Stimulated activated CD4-positive, alpha-beta T cell treated with anti-CD3 and anti-CD28 coated beads, Interleukin-12 subunit alpha, Interleukin-12 subunit beta, amount 100 ng/mL, for 4 hours (primary cell): ENCODE measurements around the gene TOPBP1.
"Not testable (repeated sequence)": the region's sequence is repeated elsewhere in the genome, so short reads cannot be mapped to it uniquely, and the experiment has no call there.

ENCODE experiments used
- DNase-seq: peaks from one replicate; pipeline ENCODE4 v3.0.0-alpha.2; 2020

TOPBP1 gene

GRCh38 chr3:133661454-133662277 lies at the start of gene TOPBP1:
Gene TOPBP1 (minus strand): TSS chr3:133661941. CDS start chr3:133661127, 814 bp downstream.
- DNase-seq: peak; percentile 84

GRCh38 chr3:133711013-133711412 lies 49.3 kb upstream of the TOPBP1 start:
- no peak for DNase-seq

- DNase-seq: no peak
Observed at GRCh38 chr3:133709139-133709750, 47.5 kb upstream of the TOPBP1 start.

- no peak for DNase-seq
Observed at GRCh38 chr3:133706033-133706432, 44.3 kb upstream of the TOPBP1 start.

GRCh38 chr3:133703915-133704314 lies 42.2 kb upstream of the TOPBP1 start:
- DNase-seq: no peak

GRCh38 chr3:133701435-133702358 lies 40.0 kb upstream of the TOPBP1 start:
- no peak for DNase-seq

GRCh38 chr3:133700351-133700750 lies 38.6 kb upstream of the TOPBP1 start:
- DNase-seq: no peak

- DNase-seq: no peak
Observed at GRCh38 chr3:133699903-133700302, 38.2 kb upstream of the TOPBP1 start.

- DNase-seq: no peak
Observed at GRCh38 chr3:133699467-133699866, 37.7 kb upstream of the TOPBP1 start.

GRCh38 chr3:133697960-133698359 lies 36.2 kb upstream of the TOPBP1 start:
- DNase-seq: no peak

- no peak for DNase-seq
Observed at GRCh38 chr3:133695560-133696171, 33.9 kb upstream of the TOPBP1 start.

GRCh38 chr3:133694288-133695268 lies 32.8 kb upstream of the TOPBP1 start:
- no peak for DNase-seq

GRCh38 chr3:133693821-133694220 lies 32.1 kb upstream of the TOPBP1 start:
- no peak for DNase-seq

- DNase-seq: no peak
Observed at GRCh38 chr3:133692759-133693158, 31.0 kb upstream of the TOPBP1 start.

GRCh38 chr3:133691273-133692107 lies 29.7 kb upstream of the TOPBP1 start:
- no peak for DNase-seq

GRCh38 chr3:133677993-133678392 lies 16.3 kb upstream of the TOPBP1 start:
- not testable (repeated sequence) for DNase-seq

- no peak for DNase-seq
Observed at GRCh38 chr3:133676336-133677118, 14.8 kb upstream of the TOPBP1 start.

GRCh38 chr3:133675631-133676335 lies 14.0 kb upstream of the TOPBP1 start:
- DNase-seq: no peak

GRCh38 chr3:133674290-133674919 lies 12.7 kb upstream of the TOPBP1 start:
- no peak for DNase-seq
